Measurements from ENCODE around the gene AGAP3. TPM values are rescaled to one million over a fixed set of nuclear protein-coding genes. Genes with fewer than 3 reads are reported as not detected.

The AGAP3 gene
- total and polyA plus RNA-seq, 4 donors = 75.9 to 194 (median 110) TPM

- Histone ChIP-seq H3K9ac (ENCODE audit: insufficient read depth in 1 of 2, low read length in 2 of 2) (no peak overlapping the region), H3K4me1 (ENCODE audit: control insufficient read depth in 5 of 5, insufficient read depth in 5 of 5, low read length in 5 of 5) (peaks cover 0 to 12% (median 8%) of the 10 kb centered on the region in 5 donors), H3K4me3 (no peak overlapping the region), H3K9me3 (ENCODE audit: control insufficient read depth in 4 of 4, insufficient read depth in 3 of 4, low read length in 3 of 4) (no peaks in the 10 kb centered on the region), H3K27ac (ENCODE audit: low read depth in 1 of 2, low read length in 1 of 2) (no peak overlapping the region), H3K36me3 (ENCODE audit: control insufficient read depth in 4 of 4, insufficient read depth in 4 of 4, low read length in 4 of 4) (peaks cover 14 to 64% (median 31%) of the 10 kb centered on the region in 4 donors), H3K27me3 (ENCODE audit: control insufficient read depth in 3 of 3, insufficient read depth in 3 of 3, low read length in 2 of 3) (no peaks in the 10 kb centered on the region)
- WGBS, 2 donors = 93 to 97% methylated on average over 38 to 39 of the region's 39 CpGs
- no peak for ATAC-seq (ENCODE audit: insufficient read depth, low FRiP score)
- DNase-seq = no peak
- TF ChIP-seq, protein P1, sequence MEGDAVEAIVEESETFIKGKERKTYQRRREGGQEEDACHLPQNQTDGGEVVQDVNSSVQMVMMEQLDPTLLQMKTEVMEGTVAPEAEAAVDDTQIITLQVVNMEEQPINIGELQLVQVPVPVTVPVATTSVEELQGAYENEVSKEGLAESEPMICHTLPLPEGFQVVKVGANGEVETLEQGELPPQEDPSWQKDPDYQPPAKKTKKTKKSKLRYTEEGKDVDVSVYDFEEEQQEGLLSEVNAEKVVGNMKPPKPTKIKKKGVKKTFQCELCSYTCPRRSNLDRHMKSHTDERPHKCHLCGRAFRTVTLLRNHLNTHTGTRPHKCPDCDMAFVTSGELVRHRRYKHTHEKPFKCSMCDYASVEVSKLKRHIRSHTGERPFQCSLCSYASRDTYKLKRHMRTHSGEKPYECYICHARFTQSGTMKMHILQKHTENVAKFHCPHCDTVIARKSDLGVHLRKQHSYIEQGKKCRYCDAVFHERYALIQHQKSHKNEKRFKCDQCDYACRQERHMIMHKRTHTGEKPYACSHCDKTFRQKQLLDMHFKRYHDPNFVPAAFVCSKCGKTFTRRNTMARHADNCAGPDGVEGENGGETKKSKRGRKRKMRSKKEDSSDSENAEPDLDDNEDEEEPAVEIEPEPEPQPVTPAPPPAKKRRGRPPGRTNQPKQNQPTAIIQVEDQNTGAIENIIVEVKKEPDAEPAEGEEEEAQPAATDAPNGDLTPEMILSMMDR (IDR thresholded peaks at IDR 0.05; ENCODE audit: control extremely low read depth, extremely low read depth) = no peak
These were observed 19.9 kb upstream of the AGAP3 start for GRCh38 chr7:151066273-151066974.

DNA sequence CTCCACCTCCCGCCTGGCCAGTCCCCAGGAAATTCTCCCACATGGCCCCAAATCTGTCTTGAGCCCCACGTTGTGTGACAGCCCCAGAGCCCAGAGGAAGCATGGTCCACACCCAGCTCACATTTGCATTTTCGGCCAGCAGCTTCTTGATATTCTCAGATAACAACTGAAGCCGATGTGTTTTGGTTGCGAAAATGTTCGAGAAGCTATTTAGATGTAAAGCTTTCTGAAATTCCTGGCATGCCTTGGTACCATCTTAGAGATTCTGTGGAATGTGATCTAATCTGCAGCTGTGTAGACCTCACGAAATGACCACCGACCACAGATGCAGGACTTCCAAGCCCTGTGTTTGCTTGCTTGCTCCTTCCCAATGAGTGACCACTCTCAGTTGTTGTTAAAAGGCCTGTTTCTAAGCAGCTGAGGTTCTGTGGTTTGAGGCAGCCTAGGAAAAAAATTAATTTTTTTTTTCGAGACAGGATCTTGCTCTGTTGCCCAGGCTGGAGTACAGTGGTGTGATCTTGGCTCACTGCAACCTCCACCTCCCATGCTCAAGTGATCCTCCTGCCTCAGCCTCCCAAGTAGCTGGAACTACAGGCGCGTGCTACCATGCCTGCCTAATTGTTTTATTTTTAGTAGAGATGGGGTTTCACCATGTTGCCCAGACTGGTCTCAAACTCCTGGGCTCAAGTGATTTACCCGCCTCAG lies 18.1 kb upstream of the AGAP3 start:
- no peak for ATAC-seq (ENCODE audit: insufficient read depth, low FRiP score)
- Histone ChIP-seq H3K27me3 (ENCODE audit: control insufficient read depth in 3 of 3, insufficient read depth in 3 of 3, low read length in 2 of 3) (no peaks in the 10 kb centered on the region), H3K27ac (ENCODE audit: low read depth in 1 of 2, low read length in 1 of 2) (no peak overlapping the region), H3K4me1 (ENCODE audit: control insufficient read depth in 5 of 5, insufficient read depth in 5 of 5, low read length in 5 of 5) (no peaks in the 10 kb centered on the region), H3K4me3 (no peak overlapping the region), H3K9me3 (ENCODE audit: control insufficient read depth in 4 of 4, insufficient read depth in 3 of 4, low read length in 3 of 4) (no peaks in the 10 kb centered on the region), H3K36me3 (ENCODE audit: control insufficient read depth in 4 of 4, insufficient read depth in 4 of 4, low read length in 4 of 4) (peaks cover 18 to 73% (median 31%) of the 10 kb centered on the region in 4 donors), H3K9ac (ENCODE audit: insufficient read depth in 1 of 2, low read length in 2 of 2) (no peak overlapping the region)
- TF ChIP-seq, protein P1 (IDR thresholded peaks at IDR 0.05; ENCODE audit: control extremely low read depth, extremely low read depth) = no peak
- no peak for DNase-seq
- WGBS, 2 donors = 89 to 93% methylated on average over 12 of the region's 12 CpGs

DNA sequence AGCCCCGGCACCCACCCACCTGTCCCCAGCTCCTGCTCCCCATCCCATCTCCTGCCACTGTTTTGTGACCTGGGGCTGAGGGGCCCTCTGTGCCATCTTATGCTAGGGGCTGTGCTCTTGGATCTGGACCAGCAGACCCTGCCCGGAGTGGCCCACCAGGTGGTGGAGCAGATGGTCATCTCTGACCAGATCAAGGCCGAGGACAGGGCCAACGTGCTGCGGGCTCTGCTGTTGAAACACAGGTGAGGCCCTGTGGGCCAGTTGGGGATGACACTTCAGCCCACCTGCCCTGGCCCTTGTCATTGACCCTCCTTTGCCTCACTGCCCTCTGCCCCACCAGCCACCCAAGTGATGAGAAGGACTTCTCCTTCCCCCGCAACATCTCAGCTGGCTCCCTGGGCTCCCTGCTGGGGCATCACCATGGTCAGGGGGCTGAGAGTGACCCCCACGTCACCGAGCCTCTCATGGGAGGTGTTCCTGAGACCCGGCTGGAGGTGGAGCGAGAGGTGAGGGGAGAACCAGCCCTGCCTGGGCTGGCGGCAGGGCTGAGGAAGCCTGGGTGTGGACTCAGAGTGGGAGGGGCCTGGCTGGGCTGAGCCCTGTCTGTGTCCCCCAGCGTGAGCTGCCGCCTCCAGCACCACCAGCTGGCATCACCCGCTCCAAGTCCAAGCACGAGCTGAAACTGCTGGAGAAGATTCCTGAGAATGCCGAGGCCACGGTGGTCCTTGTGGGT lies 16.3 kb upstream of the AGAP3 start:
- TF ChIP-seq, protein P1 (IDR thresholded peaks at IDR 0.05; ENCODE audit: control extremely low read depth, extremely low read depth) = no peak
- ATAC-seq (ENCODE audit: insufficient read depth, low FRiP score) (no peak), DNase-seq (no peak)
- Histone ChIP-seq H3K27me3 (ENCODE audit: control insufficient read depth in 3 of 3, insufficient read depth in 3 of 3, low read length in 2 of 3) (no peaks in the 10 kb centered on the region), H3K36me3 (ENCODE audit: control insufficient read depth in 4 of 4, insufficient read depth in 4 of 4, low read length in 4 of 4) (peaks cover 24 to 80% (median 35%) of the 10 kb centered on the region in 4 donors), H3K9me3 (ENCODE audit: control insufficient read depth in 4 of 4, insufficient read depth in 3 of 4, low read length in 3 of 4) (no peaks in the 10 kb centered on the region), H3K9ac (ENCODE audit: insufficient read depth in 1 of 2, low read length in 2 of 2) (no peak overlapping the region), H3K27ac (ENCODE audit: low read depth in 1 of 2, low read length in 1 of 2) (no peak overlapping the region), H3K4me1 (ENCODE audit: control insufficient read depth in 5 of 5, insufficient read depth in 5 of 5, low read length in 5 of 5) (no peaks in the 10 kb centered on the region), H3K4me3 (no peak overlapping the region)
- 93 to 94% methylated on average over 17 of the region's 17 CpGs for WGBS, 2 donors
